NK-92 (cell line): Measurements from ENCODE around the gene GCNT2.
"Not testable (repeated sequence)": the region's sequence is repeated elsewhere in the genome, so short reads cannot be mapped to it uniquely, and the experiment has no call there.

Experiments
- DNase-seq: peaks from one replicate; lab custom pipeline; 2025; ENCODE audit not compliant: unreplicated experiment; lab: John Stamatoyannopoulos, UW

GCNT2 gene

DNA sequence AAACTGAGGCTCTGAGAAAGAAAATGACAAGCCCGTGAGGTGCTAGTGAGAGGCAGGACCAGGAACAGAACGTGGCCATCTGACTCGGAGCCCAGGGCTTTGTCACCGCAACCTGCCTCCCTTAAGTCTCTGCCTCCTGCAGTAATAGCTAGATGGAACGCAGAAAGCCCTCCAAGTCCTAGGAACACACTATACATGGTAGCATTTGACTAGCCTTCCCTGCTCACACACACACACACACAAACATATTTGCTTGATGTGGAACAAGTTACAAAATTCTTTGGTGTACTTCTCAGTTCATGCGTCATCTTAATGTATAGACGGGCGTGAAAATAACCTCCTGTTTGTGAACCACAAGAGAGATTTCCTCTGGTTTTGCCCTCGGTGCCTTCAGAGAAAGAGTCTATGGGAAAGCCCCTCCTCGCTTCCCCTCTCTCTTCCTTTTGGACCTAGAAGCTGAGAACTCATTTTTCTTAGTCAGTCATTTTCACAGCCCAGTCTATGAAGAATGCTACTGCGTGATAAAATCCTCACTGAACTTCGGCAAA lies 134.4 kb downstream of the GCNT2 start:
- DNase-seq = no peak

DNA sequence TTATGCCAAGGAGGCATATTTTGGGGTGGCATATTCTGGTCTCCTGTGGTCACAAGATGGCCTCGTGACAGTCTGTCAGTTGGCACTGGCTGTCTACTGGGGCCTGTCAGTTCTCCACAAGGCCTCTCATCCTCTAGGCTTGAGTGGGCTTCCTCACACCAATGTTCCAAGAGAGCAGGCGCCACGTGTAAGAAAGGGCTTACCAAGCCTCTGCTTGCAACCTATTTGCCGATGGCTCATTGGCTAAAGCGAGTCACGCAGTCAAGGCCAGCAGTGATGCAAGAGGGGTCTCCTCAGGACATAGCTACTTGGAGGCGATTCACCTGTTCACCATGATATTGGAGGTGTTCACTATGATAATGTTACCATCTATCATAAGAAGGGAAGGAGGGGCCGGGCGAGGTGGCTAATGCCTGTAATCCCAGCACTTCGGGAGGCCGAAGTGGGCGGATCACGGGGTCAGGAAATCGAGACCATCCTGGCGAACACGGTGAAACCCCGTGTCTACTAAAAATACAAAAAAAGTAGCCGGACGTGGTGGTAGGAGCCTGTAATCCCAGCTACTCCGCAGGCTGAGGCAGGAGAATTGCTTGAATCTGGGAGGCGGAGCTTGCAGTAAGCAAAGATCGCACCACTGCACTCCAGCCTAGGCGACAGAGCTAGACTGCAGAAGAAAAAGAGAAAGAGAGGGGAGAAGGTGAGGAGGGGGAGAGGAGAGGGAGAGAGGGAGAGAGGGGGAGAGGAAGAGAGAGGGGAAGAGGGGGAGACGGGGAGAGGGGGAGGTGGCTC lies 138.0 kb downstream of the GCNT2 start:
- no peak for DNase-seq

DNA sequence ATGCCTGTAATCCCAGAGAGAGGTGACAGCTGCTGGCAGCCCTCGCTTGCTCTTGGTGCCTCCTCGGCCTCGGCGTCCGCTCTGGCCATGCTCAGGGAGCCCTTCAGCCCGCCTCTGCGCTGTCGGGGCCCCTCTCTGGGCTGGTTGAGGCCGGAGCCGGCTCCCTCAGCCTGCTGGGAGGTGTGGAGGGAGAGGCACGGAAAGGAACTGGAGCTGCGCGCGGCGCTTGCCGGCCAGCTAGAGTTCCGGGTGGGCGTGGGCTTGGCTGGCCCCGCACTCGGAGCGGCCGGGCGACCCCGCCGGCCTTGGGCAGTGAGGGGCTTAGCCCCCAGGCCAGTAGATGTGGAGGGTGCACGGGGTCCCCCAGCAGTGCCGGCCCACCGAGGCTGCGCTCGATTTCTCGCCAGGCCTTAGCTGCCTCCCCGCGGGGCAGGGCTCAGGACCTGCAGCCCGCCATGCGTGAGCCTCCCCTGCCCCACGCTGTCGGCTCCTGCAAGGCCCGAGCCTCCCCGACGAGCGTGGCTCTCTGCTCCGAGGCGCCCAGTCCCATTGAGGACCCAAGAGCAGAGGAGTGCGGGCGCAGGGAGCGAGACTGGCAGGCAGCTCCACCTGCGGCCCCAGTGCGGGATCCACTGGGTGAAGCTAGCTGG lies 138.7 kb downstream of the GCNT2 start:
- DNase-seq = no peak

DNA sequence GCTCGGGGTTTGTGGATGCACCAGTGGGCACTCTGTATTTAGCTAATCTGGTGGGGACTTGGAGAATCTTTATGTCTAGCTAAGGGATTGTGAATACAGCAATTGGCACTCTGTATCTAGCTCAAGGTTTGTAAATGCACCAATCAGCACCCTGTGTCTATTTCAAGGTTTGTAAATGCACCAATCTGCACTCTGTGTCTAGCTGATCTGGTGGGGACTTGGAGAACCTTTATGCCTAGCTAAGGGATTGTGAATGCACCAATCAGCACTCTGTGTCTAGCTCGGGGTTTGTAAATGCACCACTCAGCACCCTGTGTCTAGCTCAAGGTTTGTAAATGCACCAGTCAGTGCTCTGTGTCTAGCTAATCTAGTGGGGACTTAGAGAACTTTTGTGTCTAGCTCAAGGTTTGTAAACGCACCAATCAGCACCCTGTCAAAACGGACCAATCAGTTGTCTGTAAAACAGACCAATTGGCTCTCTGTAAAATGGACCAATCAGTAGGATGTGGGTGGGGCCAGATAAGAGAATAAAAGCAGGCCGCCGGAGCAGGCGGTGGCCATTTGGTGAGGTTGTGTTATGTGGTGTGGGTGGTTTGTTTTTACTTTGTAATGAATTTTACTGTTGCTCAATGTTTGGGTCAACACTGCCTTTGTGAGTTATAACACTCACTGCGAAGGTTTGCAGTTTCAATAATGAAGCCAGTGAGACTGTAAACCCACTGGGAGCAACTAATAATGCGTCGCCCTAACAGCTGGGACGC lies 139.5 kb downstream of the GCNT2 start:
- DNase-seq = not testable (repeated sequence)

DNA sequence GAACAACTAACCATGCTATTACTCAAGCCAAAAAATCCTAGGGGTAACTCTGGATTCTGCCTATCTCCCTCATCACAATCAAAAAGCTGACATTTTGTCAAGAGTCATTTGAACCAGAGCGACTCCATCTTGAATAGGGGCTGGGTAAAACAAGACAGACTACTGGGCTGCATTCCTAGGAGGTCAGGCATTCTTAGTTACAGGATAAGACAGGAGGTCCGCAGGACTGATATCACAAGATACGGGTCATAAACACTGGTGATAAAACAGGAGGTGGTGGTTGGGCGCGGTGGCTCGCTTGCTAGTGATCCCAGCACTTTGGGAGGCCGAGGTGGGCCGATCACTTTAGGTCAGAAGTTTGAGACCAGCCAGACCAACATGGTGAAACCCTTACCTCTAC lies 141.1 kb downstream of the GCNT2 start:
- no peak for DNase-seq

DNA sequence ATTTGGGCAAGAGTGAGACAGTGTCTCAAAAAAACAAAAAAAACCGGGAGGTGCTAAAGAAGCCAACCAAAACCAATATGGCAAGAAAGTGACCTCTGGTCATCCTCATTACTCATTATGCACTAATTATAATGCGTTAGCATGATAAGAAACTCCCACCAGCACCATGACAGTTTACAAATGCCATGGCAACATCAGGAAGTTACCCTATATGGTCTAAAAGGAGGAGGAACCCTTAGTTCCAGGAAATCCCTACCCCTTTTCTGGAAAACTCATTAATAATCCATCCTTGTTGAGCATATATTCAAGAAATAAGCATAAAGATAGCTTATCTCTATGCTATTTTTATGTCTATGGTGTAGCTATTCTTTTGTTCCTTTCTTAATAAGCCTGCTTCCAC lies 141.6 kb downstream of the GCNT2 start:
- DNase-seq = no peak

DNA sequence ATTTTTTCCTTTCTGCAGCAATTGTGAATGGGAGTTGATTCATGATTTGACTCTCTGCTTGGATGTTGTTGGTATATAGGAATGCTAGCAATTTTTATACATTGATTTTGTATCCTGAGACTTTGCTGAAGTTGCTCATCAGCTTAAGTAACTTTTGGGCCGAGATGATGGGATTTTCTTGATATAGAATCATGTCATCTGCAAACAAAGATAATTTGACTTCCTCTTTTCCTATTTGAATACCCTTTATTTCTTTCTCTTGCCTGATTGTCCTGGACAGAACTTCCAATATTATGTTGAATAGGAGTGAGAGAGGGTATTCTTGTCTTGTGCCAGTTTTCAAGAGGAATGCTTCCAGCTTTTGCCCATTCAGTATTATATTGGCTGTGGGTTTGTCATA lies 144.4 kb downstream of the GCNT2 start:
- not testable (repeated sequence) for DNase-seq

DNA sequence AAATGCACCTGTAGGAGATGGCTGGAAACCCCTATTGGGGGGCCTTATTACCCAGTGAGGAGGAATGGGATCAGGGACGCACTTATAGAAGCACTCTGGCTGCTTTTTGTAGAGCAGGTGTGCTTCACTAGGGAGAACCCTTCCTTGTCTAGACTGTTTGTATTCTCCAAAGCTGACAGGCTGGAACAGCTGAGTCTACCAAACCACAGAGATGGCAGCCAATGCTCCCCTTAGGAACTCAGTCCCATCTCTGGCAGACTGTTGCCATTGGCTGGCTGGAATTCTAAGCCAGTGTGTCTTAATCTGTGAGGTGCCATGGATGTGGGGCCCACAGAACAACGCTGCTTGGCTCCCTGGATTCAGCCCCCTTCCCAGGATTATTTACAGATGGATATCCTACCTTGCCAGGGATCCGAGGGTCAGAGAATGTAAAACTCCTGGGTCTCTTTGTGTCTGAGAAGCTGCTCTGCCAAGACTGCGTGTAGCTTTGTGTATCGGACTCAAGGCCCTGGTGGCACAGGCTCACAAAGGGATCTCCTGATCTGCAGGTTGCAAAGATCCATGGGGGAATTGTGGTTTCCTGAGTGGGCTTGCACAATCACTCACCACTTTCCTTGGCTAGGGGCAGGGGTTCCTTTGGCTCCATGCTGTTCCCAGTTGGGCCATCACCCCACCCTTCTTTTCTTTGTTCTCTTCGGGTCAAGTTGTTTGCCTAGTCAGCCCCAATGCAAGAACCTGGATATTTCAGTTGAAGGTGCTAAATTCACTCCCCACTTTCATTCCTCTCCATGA lies 147.2 kb downstream of the GCNT2 start:
- DNase-seq = no peak

DNA sequence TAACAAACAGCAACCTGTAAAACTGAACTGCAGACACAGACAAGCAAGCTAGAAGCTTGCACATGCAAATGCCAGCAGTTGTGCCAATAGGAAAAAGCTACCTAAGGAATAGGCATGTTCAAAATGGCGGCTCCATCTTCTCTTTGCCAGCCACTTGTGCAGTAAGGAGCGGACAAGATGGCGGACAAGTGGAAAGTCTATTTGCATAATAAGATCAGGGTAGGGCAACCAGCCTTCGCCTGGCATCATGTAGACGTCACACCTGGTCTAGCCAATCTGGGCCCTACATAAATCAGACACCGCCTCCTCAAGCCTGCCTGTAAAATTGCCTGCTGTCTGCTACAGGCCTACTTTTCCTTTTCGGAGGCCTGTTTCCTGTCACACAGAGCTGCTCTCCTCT lies 155.3 kb downstream of the GCNT2 start:
- DNase-seq = no peak

DNA sequence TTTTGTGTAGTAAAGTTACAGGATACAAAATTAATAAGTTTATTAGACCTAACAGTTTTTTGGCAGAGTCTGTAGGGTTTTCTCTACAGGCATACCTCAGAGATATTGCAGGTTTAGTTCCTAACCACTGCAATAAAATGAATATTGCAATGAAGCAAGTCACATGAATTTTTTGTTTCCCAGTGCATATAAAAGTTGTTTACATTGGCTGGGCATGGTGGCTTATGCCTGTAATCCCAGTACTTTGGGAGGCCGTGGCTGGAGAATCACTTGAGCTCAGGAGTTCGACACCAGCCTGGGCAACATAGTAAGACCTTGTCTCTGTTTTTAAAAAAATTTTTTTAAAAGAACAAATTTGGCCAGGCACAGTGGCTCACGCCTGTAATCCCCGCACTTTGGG lies 157.3 kb downstream of the GCNT2 start:
- no peak for DNase-seq
